HG03442 (cell line): ENCODE measurements around the gene AK5.
"Not testable (repeated sequence)": the region's sequence is repeated elsewhere in the genome, so short reads cannot be mapped to it uniquely, and the experiment has no call there.

ENCODE experiments used
- ATAC-seq: cut with Tn5 transposase; IDR thresholded peaks from one replicate; pipeline ENCODE4 v1.9.1; 2021; ENCODE audit warnings: mild to moderate bottlenecking, moderate library complexity; ENCODE audit not compliant: unreplicated experiment

The AK5 gene

DNA sequence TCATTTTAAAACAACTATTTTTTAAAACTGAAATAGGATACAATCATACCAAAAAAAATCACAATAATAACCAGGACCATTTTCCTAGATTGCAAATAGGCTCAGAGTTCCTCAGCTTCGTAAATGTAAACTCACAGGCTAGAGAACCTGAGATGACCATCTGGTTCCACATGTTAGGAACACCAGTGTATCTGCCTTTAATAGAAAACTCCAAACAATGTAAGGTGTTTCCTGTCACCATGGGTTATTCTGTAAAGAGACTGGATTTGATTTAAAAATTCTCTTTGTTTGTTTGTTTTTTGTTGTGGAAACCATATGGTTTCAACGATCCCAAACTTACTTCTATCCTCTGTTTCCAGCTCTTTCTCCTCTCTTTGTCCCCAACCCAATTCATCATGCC, 203.1 kb downstream of the AK5 start:
- ATAC-seq: no peak

DNA sequence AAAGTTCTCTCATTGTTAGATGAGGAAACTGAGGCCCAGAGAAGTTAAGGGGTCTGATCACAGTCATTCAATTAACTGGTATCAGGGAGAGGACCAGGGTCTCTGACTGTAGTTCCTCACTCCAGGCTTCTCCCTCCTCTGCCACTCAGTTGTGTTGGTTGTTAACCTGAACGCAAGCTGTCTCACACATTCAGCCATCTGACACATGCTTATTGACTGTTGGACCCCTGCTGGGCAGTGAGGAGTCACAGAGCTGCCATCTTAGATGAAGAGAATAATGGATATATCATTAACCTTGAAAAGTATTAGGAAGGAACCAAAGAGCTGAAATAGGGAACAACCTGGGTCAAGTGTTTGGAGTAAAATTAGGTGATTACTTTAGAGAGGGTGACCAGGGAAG, 205.8 kb downstream of the AK5 start:
- ATAC-seq: no peak

DNA sequence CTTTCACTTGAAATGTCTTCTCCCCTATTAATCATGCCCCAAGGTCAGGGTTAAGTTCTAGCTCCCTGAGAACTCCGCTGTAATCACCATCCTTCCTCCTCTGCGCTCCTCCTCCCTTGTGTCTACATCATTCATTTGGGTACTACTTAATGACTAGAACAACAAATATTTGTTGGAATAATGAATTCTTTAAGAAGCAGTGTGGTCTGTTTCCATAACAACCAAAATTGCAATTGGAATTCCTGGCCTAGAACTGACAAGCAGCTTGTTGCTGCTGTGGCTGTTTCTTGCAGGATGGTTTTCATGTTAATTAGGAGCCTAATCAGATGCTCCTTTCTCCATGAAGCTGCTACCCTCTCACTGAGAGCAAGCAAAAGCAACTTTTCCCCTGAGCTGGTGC, 208.1 kb downstream of the AK5 start:
- no peak for ATAC-seq

DNA sequence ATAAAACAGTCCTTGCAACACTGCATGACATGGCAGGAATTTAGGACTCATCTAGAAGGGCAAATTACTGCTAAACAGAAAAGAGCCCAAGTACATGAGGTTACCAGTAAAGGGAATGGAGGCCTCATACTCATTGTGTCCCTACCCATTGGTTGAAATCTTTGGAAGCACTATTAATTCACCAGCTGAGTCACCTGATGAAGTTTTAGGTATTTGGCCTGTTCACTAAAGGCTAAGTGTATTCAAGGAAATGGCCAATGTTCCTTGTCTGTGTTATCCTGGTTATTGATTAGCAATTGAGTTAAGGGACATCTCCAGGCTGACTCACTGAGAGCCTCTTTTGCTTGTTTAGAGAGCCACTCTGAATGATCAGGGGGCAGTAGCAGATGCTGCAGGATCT, 212.2 kb downstream of the AK5 start:
- ATAC-seq: no peak

DNA sequence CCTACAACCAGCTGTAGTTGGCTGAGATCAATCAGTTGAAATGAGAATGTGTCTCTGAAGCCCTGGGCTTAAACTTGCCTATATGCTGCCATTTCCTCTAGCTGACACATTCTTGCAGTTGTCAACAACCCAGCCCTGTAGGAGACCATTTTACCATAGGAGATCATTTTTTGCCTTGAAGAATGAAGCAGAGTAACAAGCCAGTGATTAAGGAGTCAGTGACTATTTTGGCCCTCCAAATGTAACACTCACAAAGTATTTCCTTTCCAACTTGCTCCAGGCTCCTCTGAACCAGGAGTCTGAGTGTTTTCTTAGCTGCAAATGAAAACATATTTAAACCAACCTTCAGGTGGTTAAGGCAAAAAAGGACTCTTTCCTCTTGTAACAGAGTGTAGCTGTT, 217.1 kb downstream of the AK5 start:
- ATAC-seq: no peak

DNA sequence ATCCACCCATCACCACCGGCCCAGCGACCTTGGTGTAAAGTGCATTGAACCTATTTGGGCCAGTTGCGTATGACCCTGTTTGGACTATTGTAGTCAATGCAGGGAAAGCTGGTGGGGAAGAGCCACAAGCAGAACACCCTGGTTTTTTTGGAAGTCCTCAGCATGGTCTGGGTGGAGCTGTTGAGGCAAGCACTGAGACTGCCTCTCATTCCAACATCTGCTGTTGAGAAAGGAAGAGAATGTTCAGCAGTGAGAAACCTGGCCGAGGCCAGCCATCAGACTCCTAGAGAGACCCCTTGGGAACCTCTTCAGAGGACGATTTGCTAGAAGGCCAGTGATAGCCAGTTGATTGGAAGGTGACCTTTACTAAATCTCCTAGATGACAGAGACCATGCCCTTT, 217.6 kb downstream of the AK5 start:
- ATAC-seq: no peak

DNA sequence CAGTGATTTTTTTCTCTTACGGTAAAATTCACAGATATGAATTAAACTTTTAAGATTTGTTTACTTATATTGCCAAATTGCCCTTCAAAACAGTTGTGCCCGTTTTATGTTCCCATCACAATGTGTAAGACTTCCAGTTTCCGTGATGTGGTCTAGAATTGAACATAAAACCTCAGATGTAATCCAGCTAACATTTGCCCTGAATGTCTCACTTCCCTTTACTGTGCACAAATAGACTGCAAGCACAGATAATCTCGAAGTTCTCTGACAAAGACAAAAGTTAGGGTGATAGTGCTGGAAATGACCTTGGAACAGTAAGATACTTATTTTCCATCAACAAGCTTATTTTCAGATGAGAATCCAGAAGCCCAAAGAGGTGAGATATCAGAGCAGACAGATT, 223.2 kb downstream of the AK5 start:
- ATAC-seq: no peak

DNA sequence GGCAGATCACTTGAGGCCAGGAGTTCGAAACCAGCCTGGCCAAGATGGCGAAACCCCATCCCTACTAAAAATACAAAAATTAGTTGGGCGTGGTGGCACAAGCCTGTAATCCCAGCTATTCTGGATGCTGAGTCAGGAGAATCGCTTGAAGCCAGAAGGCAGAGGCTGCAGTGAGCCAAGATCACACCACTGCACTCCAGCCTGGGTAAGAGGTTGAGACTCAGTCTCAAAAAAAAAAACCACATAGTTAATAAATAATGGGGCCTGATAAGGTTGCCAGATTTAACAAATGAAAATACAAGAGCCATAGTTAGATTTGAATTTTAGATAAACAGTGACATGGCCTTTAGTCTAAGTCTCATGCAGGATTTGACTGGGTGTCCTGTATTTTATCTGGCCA, 225.0 kb downstream of the AK5 start:
- no peak for ATAC-seq

DNA sequence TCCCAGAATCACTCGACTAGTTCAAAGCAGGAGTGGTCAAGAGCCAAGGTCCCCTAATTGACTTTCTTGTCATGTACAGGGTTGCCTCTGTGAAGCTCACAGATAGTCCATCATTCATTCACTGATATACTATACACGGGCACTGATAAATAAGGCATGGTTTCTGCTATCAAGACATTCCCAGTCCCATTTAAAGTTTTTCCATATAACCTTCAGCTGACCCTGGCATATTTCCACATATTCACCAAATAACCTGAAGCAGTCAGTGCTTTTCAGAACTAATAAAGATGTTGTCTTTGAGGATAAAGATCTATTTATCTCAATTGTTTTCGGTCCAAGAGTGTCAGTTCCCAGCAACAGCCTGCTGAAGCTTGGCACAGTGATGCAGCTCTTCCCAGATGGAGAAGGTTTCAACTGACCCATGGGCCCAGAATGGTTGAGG, 227.3 kb downstream of the AK5 start:
- ATAC-seq: no peak

DNA sequence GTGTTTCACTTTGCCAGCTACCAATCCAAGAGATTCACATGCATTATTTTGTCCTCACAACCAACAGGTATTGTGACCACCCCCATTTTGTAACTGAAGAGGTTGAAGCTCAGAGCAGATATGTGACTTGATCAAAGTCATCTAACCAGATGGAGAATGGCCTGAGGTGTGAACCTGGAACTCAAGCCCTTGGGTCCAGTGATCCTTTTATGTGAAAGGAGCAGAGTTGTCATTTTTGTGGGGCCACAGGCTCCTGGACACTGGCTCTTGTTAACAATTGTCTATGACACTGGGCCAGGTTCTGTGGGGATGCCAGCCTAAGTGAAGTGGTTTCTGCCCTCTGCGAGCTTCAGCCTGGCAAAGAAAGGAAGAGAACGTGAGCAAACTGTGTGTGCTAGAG, 228.1 kb downstream of the AK5 start:
- no peak for ATAC-seq

DNA sequence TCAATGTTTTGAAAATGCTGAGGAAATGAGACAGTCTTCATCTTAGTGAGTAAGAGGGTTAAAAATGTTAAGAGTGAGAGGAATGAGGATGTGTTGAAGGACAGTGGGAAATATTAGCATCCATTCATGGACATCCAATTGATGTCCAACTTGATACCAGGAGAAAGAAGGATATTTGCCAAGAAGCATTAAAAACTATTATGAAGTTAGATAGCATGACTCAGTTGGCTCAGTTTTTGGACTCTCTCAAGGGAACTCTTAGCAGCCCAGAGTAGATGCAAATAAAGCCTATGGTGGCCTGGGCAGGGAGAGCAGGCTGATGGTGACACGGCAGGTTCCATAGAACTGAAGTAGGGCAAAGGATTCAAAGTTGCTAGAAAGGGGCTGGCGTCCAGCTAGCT, 229.6 kb downstream of the AK5 start:
- ATAC-seq: no peak

DNA sequence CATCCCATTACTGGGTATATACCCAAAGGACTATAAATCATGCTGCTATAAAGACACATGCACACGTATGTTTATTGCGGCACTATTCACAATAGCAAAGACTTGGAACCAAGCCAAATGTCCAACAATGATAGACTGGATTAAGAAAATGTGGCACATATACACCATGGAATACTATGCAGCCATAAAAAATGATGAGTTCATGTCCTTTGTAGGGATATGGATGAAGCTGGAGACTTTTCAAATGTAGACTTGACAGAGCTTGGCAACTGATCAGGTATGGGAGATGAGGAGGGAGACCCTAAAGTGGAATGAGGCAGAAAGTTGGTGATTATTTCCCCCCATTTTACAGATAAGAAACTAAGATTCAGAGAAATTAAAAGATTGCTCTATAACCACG, 230.8 kb downstream of the AK5 start:
- not testable (repeated sequence) for ATAC-seq

DNA sequence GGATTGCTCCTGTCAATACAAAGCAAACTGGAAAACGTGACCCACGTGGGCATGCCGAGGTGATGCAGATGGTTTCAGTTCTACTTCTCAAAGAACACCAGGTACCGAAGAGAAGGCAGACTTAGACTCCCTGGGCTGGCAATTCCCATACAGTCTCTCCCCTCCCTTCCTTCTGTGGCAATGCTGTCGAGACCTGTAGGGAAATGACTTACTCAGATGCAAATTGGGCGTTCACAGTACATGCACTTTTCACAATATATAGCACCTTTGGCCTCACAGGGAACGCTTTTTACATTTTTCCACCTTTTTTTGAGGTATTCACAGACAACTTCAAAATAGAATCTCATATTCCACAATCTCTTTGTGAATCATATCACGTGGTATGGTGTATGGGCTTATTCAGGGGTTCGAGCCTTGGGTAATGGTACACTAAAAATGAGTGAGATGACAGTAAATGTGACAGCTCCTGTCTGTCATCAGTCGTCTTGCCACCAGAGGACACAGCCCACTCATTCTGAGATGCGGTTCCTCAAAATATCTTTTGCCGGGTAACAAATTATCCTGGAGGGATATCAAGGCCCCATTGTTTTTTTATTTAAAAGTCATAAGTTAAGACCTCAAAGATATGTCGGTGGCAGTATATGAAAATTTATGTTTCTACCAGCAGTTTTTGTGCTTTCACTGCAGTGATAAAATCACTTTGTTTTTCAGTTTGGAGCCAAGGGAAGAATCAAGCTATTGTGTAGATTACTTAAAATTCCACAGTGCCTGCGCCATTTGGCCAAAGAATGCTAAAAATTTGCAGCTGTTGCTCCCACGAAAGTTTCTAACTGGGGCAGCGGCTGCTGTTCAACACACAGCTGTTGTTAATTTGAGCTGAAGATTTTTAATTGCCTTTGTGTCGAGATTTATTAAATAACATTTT, 232.3 kb downstream of the AK5 start:
- ATAC-seq: no peak

DNA sequence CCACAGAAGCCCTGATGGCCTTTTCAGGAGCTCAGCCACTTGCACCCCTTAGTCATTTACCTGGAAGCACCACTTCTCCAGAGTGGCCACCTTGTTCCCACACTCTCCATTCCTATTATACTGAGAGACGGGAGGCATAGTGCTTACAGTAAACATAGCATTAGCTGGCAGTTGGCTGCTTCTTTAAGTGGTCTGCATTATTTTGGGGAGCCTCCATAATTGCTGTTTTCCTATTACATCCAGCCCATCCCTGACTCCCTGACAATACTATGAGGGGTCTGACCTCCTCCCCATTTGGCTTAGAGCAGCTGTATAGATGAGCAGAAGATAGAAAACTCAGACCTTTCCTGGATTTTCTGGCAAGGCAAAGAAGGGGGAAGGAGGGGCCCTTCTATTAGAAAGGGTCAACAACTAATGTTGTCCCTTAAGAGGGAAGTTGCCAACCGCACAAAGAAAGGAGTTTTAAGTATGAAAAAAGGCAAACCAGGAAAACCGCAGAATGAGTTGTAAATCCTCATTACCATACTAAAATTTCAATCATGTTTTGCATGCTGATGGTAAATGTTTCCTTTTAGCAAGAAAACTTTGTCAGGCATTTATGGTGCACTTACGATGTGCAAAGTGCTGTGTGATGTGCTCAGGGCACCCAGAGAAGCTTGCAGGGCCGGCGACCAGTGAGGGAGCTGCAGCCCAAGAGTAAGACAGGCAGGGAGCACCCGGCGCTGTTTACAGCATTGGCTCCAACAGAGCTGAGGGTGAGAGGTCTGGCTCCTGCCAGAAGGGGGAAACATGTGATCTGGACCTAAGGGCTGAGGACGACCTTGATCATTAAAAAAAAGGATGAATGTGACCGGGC, 233.3 kb downstream of the AK5 start:
- peak; percentile 67 for ATAC-seq

DNA sequence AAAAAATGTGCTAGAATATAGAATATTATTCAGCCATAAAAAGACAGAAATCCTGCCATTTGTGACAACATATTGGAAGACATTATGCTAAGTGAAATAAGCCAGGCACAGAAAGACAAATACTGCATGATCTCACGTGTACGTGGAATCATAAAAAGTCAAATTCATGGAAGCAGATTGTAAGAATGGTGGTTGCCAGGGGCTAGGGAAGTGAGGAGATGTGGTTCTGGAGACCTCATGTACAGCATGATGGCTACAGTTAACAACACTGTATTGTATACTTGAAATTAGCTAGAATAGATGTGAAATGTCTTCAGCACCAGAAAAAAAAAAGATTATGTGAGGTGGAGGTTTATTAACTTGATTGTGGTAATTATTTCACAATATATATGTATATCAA, 234.3 kb downstream of the AK5 start:
- ATAC-seq: no peak

DNA sequence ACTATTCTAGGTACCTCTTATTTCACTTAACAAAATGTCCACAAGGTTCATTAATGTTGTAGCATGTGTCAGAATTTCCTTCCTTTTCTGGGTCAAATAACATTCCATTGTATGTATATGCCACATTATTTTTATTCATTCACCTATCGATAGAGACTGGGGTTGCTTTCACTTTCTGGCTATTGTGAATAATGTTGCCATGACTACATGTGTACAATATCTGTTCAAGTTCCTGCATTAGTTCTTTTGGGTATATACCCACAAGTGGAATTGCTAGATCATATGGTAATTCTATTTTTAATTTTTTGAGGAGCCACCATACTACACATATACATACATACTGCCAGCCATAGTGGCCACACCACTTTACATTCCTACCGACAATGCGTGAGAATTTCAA, 242.2 kb downstream of the AK5 start:
- no peak for ATAC-seq

DNA sequence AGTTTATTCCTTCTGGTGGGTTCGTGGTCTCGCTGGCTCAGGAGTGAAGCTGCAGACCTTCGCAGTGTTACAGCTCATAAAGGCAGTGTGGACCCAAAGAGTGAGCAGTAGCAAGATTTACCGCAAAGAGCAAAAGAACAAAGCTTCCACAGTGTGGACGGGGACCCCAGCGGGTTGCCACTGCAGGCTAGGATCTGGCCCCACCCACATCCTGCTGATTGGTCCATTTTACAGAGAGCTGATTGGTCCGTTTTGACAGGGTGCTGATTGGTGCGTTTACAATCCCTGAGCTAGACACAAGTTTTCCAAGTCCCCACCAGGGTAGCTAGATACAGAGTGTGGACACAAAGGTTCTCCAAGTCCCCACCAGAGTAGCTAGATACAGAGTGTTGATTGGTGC, 249.3 kb downstream of the AK5 start:
- ATAC-seq: not testable (repeated sequence)

DNA sequence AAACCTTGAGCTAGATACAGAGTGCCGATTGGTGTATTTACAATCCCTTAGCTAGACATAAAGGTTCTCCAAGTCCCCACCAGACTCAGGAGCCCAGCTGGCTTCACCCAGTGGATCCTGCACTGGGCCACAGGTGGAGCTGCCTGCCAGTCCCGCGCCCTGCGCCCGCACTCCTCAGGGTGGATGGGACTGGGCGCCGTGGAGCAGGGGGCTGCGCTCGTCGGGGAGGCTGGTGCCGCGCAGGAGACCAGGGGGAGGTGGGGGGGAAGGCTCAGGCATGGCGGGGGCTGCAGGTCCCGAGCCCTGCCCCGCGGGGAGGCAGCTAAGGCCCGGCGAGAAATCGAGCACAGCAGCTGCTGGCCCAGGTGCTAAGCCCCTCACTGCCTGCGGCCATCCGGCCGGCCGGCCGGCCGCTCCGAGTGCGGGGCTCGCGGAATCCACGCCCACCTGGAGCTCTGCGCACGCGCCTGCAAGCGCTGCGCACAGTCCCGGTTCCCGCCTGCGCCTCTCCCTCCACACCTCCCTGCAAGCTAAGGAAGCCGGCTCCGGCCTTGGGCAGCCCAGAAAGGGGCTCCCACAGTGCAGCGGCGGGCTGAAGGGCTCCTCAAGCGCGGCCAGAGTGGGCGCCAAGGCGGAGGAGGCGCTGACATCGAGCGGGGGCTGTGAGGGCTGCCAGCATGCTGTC, 249.9 kb downstream of the AK5 start:
- ATAC-seq: not testable (repeated sequence)

DNA sequence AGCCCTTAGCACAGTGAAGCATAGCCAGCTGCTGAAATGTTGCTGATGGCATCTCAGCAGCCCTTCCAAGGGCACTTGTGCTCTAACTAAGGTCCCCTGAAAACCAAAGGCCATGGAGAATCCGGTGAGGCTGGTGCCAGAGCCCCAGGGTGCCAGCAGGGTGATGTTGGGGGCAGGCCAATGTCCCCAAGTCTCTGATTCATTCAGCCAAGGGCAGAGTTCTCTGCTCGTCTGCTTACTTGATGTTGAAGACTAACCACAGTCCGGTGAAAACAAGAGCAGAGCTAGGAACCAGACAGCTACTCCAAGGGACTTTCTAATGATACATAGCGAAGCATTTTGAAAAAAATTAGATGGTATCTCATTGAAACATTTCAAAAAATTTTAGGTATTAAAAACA, 250.8 kb downstream of the AK5 start:
- ATAC-seq: no peak

DNA sequence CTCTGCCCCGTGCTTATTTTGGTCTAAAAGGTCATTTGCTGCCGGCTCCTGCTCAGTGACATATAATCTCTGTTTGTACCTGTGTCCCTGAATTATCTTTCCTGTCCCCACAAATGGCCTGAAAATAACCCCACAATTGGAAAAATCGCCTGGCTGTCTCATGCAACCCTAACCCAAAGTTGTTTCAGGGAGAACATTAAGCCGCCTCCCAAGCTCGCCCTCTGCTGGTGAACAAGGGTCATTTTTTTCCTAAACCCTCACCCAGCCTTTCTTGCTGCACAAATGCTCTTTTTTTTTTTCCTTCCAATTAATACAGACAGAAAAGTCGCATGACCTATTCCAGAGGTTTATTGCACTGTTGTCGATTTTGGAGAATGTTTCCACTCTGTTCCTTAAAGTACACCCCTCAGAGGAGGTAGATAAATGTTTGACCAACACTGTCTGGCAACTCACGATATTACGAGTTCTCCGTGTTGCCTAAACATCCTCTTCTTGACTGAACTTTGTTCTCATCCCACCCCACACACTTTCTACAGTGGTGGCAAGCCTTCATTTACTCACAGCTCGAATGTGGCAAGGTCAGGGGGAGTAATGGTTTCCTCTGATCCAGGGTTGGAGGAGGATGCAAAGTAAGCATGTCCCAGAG, 252.0 kb downstream of the AK5 start:
- no peak for ATAC-seq

DNA sequence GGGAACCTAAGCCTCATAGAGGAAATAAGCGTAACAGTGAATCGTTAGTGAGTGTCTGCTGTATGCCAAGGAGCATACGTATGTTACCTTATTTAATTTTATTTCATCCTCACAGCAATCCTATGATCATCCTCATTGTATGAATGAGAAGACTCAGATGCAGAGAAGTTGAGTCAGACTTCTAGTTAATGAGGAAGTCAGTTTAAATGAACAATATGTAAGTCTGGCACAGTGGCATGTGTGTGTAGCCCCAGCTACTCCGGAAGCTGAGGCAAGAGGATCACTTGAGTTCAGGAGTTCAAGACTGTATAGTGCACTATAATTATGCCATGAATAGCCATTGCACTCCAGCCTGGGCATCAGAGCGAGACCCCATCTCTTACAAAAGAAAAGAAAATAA, 252.6 kb downstream of the AK5 start:
- no peak for ATAC-seq
